GM18520 (cell line): Measurements from ENCODE around the gene KRT6A.

Source experiments
- ATAC-seq: cut with Tn5 transposase; IDR thresholded peaks from one replicate; pipeline ENCODE4 v1.9.1; 2021; ENCODE audit not compliant: unreplicated experiment

Gene KRT6A

DNA sequence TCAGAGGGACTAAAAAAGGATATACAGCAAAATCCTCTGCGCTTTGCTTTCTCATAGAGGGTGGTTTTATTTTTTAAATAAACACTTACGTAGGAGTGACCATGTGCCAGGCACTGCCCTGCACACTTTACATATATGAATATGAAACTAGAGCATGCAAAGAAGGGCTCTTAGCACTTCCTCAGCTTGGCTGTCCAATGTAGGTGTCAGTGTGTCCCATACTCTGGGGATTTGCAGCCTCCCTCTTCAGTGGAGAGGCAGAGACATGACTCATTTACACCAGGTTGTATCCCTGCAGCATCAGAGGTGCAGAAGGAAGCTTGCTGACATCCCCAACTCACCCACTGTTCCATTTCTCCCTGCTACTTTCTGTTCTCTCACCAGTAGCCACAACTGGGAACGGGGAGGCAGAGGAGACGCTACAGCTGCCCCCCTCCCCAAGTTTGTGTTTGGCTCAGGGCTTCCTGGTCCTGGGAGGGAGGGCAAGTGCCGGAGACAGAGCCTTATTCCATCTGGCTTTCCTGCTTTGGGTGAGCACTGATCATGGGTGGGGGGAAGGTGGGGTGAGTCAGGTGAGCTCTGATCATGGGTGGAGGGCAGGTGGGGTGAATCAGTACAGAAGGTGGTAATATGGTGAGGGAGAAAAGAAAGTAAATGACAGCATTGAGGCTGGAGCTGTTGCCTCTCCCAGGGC, 32.0 kb upstream of the KRT6A start:
- no peak for ATAC-seq

DNA sequence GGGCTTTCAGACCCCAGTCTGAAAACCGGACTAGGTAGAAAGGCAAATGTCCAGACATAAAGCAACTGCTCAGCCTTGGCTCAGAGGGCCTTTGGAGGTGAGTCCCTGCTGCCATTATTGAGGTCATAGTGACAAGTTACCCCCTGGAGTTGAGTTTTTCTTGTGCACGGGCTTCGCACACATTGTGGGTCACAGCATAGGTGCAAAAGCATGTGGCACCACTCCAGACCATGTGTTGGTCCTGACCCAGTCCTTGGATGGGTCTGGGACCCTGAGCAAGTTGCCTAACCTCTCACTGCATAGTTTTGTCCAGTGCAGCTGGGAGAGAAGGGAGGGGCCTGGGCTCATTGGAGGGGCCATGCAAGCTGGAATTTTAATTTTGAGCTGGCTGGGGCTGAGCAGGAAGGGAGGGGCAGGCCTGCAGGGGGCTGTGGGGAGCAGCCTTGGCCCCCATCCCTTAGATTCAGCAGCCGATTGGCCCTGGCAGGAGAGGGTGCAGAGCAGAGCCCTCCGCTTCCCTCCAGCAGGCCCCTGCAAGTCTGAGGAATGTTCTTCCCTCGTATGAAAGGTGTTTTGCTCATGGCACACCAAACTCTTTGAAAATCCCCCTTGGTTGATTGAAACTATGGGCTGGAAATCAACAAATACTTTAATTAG, 31.3 kb upstream of the KRT6A start:
- ATAC-seq, result no peak

- ATAC-seq, result no peak
Observed at GRCh38 chr12:52523824-52524223, 30.8 kb upstream of the KRT6A start.

DNA sequence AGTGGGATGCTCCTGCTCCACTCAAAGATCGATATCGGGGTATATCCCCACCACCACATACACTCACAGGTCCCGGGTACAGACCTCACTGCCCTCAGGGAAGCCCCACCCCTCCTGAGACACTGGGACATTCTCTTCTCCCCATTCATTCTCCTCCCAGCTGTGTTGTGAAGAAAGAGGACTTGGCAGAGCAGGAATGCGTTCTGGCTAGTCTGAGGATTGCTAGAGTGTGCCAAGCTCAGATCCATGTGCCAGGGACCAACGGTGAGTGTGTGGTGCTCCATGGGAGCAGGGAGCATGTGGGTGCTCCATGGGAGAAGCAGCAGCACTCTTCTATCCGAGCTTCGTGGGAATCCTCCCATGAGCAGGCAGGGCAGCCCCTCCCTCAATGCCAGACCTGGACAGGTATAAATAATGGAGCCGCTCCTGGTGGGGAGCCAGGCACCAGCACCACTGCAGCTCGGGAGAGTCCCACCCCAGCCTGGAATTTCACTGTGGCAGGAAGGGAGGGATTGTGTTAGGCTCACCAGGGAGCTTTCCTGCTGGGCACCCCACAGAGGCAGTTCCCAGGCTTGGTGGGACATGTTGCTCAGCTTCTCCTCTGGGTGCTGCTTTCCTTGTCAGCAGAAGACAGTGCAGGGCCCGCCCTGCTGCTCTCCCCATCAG, 29.4 kb upstream of the KRT6A start:
- ATAC-seq, result no peak

- ATAC-seq, result no peak
Observed at GRCh38 chr12:52521568-52522266, 28.7 kb upstream of the KRT6A start.

DNA sequence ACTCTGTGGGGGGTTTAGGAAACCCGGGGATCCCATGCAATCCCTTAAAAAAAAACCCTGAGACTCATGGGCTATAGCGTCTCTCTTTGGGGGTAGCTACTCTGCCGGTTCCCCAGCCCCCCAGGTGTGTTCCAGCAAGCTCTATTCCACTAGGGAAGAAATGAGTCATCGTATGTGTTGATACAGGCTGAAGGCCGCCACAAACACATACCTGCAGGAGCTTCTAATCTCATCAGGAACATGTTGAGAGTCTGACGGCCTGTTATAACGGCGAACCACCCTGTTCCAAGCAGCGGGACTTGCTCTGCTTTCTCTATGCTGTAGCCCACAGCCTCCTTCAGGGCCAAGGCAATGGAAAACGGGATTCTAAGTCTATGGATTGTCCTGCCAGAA, 28.1 kb upstream of the KRT6A start:
- no peak for ATAC-seq

DNA sequence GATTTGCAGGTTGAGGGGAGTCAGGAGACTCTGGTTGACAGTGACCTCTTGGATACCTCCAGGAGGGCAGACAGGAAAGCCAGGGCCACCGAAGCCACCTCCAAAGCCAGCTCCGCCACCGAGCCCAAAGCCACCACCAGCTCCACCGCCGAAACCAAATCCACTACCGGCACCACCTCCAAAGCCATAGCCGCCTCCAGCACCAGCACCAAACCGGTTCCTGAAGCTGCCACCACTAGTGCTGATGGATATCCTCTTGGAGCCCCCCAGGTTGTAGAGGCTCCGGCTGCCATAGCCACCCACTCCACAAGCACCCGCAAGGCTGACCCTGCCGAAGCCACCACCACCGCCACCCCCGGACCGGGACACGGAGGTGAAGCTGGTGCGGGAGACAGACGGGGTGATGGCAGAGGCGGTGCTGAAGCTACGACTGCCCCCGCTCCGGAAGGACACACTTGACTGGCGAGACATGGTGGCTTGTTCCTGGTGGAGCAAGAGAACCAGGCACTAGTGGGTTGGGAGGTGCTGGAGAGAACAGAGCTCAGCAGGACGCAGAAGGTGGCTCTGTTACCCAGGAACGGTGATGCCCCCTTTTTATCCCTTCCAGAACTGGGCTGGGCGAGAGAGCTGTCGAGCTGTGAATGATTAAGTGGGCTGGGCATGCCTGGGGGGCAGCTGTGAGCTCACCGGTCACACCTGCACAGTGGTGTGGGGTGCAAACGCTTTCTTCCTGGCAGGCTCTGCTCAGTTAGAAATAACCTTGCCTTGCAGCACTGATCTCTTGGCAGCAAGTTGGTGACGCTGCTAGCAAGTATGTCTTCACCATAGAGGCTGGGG, 27.0 kb upstream of the KRT6A start, which contains the start of gene KRT5:
TSS of gene KRT5 (minus strand) at position 569 of the 837 bp plus-strand sequence. CDS start at position 471, 98 bp downstream.
- no peak for ATAC-seq

DNA sequence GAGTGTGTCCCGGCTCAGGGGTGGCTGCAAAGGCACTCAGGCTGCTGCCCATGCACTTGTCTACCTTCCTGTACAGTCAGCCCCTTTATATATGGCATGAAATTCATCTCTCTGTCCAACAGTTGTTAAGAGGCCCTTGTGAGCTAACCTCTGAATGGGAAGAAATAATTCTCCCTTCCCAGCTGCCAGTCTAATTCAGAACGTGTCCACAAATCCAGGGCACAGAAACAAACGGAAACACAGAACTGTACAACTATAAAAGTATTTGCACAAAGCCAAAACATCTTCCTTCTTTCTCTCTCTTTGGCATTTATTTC, 26.3 kb upstream of the KRT6A start:
- ATAC-seq, result no peak

DNA sequence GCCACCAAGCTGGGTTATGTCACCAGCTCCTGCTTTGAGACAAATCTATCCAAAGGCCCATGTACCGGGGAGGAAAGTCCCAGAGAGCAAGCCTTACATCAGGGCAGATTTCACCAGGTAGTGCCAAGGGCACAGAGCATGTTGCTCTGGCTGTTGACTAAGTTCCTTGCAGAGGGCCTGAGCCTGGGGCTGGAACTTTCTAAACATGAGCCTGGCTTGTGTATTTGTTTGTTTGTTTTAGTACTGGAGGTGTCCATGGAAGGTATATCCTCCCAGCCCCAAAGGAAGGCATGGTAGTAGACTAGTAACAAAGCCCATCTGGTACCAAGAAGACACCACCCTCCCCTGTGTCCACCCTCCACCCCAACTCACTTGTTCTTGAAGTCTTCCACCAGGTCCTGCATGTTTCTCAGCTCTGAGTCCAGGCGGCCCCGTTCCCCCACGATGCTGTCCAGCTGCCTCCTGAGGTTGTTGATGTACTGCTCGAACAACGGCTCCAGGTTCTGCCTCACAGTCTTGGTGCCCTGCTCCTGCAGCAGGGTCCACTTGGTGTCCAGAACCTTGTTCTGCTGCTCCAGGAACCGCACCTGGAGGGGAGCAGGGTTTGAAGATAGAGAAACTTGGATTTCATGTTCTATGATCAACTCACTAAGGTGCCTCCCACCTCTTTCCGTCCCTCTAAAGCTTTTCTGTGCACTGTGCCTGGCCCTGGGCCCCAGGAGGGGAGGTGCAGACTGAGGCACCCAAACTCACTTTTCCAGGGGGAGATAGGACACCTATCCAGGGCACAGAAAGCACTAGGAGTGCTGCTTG, 25.7 kb upstream of the KRT6A start:
- ATAC-seq, result no peak

DNA sequence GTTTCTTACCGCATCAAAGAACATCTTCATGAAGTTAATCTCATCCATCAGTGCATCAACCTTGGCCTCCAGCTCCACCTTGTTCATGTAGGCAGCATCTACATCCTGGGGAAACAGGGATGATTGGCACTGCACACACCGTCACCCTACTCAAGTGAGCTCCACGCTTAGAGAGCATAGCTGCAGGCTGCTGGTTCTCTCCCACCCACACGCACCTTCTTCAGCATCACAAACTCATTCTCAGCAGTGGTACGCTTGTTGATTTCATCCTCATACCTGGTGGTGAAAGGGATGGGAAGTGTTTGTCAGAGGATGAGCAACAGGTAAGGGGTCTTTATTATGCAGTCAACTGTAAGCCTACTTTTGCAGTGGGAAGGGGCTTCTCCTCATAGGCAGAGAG, 24.8 kb upstream of the KRT6A start:
- no peak for ATAC-seq

- ATAC-seq, result no peak
Observed at GRCh38 chr12:52517005-52517835, 24.2 kb upstream of the KRT6A start.

DNA sequence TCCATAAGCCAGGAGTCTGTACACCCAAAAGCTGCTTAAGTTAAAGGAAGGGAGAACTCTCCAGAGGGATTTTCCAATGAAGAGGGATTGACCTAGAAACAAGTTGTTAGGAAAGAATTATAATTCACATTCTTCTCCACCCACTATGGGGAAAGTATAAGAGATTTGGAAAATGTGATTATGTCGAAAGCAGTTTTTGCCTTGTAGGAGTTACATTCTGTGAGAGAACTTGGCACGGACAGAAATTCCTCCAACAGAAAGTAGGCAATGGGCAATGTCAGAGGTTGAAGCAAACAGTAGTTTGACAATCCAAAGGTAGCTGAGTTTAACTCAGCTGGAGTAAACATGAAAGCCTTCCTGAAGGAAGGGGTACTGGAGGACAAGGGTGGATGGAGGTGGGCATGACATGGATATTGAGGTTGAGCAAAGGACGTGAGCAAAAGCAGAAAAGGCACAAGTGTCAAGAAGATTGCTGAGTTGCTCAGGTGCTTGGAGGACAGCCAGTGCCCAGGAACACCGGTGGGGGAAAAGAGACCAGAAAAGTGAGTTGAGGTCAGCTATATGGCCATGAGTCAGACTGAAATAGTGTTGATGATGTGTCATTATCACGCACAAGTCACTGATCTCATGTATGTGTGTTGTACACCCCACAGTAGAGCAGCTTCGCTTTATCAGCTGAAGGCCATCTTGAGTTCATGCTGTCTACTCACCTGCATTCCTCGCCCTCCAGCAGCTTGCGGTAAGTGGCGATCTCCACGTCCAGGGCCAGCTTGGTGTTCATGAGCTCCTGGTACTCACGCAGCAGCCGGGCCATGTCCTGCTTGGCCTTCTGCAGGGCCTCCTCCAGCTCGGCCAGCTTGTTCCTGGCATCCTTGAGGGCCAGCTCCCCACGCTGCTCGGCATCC, 23.1 kb upstream of the KRT6A start:
- no peak for ATAC-seq

DNA sequence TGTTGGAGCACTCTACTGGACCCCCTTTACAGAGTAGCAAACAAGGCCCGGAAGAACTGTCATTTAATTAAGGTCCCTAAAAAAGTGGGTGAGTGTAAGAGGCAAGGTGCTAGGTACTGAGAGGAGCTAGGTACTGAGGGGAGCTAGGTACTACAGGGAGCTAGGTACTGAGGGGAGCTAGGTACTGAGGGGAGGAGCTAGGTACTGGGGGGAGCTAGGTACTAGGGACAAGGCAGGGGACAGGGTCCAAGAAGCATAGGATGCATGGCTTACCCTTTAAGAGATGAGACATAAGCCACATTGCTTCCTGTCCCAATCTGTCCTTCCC, 22.2 kb upstream of the KRT6A start:
- no peak for ATAC-seq

GRCh38 chr12:52514471-52515318, 21.6 kb upstream of the KRT6A start:
- ATAC-seq, result no peak

GRCh38 chr12:52513736-52514135, 20.7 kb upstream of the KRT6A start:
- ATAC-seq, result no peak

- no peak for ATAC-seq
Observed at GRCh38 chr12:52508211-52508610, 15.2 kb upstream of the KRT6A start.
